Esophagus mucosa (tissue), 1 donor: ENCODE measurements around the gene SPEF2. TPM values are rescaled to one million over a fixed set of nuclear protein-coding genes. Genes with fewer than 3 reads are reported as not detected.
"Not testable (repeated sequence)": the region's sequence is repeated elsewhere in the genome, so short reads cannot be mapped to it uniquely, and the experiment has no call there.

Experiments
- ATAC-seq: fragments of 200-7000 bp; cut with Tn5 transposase; one replicate; pipeline ENCODE4 v1.9.1; 2020
- total RNA-seq: library from RNA; stranded (reverse); gene quantifications from one replicate; pipeline ENCODE4 v1.2.4, GENCODE V29; 2023
- donor health status: DM: yes; HTN: yes; CAD: no.

SPEF2 gene
- total RNA-seq, 1 donor from 2014 or later: 1.6 TPM

GRCh38 chr5:35826056-35826455, 208.4 kb downstream of the SPEF2 start:
- ATAC-seq: no peak

GRCh38 chr5:35826554-35826953, 208.9 kb downstream of the SPEF2 start:
- no peak for ATAC-seq

DNA sequence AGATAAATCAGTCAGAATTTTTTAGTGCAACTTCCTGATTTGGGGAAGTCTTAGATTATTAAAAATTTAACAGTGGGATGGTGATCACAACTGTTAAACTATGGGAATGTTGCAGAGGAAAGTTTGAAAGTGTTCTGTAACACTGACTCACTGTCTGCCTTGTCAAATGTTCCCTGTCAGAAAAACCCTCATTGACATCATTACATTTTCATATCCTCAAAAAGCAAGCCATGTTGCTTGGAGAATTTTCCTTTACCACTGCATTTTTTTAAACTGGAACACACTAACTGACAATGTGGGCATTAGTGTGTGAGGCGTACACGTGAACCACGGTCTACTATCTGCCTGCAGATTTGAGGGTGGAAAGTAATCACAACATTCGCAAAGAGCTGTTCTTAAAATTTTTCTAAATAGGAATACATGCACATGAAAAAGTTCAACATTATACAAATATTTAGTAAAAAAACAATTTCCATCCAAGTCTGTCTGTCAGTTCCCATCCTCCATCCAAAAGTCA, 210.5 kb downstream of the SPEF2 start:
- no peak for ATAC-seq

GRCh38 chr5:35830587-35830986, 212.9 kb downstream of the SPEF2 start:
- no peak for ATAC-seq

DNA sequence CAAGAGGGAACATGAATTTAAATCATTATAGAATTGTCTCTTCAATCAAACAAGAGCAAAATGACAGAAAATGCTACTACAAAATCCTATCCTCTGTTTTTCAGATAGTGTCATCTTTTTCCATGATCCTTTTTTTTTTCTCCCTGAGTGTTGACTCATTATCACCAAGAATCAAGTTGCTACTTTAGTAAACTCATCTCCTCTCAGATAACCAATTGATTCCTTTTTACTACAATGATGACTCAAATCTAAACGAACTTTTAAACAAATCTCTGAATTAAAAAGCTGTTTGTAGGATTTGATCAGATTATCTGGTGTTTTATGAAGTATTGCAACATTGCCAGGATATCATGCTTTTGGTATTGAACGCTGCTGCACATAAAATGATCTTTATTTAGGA, 215.1 kb downstream of the SPEF2 start:
- no peak for ATAC-seq

GRCh38 chr5:35833224-35833623, 215.6 kb downstream of the SPEF2 start:
- no peak for ATAC-seq

- ATAC-seq: no peak
These were observed 218.4 kb downstream of the SPEF2 start for GRCh38 chr5:35835796-35836742.

- ATAC-seq: no peak
These were observed 220.8 kb downstream of the SPEF2 start for GRCh38 chr5:35838370-35839042.

- ATAC-seq: no peak
These were observed 225.2 kb downstream of the SPEF2 start for GRCh38 chr5:35842856-35843255.

DNA sequence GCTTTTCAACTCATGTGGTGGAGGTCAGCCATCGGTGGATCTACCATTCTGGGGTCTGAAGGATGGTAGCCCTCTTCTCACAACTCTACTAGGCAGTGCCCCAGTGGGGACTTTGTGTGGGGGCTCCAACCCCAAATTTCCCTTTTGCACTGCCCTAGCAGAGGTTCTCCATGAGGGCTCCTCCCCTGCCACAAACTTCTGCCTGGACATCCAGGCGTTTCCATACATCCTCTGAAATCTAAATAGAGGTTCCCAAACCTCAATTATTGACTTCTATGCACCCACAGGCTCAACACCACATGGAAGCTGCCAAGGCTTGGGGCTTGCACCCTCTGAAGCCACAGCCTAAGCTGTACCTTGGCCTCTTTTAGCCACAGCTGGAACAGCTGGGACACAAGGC, 227.8 kb downstream of the SPEF2 start:
- ATAC-seq: not testable (repeated sequence)

DNA sequence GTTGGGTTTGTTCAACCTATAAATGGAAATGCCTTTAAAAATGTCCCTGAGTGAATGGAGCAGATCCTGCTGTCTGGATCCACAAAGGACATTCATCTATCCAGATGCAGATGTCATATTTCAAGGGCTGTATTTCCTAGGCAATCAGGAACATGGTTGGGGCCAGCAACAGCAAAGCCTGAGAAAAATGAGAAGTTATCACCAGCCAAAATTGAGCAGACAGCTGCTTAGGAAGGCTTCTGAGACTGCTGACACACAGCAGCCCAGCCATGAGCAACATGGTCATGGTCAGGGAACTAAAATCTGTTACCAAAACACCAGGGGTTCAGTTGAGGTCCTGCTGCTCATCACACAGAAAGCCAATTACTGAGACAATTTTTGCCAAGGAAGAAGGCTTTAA, 229.8 kb downstream of the SPEF2 start:
- no peak for ATAC-seq

DNA sequence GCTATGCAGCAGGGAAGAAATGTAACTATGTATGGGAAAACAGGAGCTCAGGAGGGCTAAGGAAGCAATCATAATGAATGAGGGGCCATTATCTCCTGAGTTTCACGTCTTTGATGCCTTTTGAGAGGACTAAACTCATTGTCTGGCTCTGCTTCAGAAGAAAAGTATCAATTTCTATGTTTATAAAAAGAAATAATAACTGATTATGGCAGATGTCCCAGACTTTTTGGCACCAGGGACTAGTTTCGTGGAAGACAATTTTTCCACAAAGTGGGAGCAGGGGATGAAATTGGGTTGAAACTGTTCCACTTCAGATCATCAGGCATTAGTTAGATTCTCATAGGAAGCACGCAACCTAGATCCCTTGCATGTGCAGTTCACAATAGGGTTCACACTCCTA, 230.3 kb downstream of the SPEF2 start:
- ATAC-seq: no peak

- ATAC-seq: no peak
These were observed 232.2 kb downstream of the SPEF2 start for GRCh38 chr5:35849860-35850259.

- ATAC-seq: no peak
These were observed 233.5 kb downstream of the SPEF2 start for GRCh38 chr5:35850967-35851680.

GRCh38 chr5:35852084-35852734, 234.5 kb downstream of the SPEF2 start:
- no peak for ATAC-seq

GRCh38 chr5:35852773-35853172, 235.1 kb downstream of the SPEF2 start:
- no peak for ATAC-seq

DNA sequence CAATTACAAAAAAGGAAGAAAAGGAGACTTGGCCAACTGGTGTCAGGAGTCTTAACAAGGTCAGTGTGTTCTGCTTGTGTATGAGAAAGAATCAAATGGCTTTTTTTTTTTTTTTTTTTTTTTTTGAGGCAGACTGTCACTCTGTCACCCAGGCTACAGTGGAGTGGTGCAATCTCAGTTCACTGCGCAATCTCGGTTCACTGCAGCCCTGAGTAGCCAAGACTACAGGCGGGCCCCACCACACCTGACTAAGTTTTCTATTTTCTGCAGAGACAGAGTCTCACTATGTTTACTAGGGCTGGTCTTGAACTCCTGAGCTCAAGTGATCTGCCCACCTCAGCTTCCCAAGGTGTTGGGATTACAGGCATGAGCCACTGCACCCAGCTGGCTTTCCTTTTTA, 236.0 kb downstream of the SPEF2 start:
- no peak for ATAC-seq

DNA sequence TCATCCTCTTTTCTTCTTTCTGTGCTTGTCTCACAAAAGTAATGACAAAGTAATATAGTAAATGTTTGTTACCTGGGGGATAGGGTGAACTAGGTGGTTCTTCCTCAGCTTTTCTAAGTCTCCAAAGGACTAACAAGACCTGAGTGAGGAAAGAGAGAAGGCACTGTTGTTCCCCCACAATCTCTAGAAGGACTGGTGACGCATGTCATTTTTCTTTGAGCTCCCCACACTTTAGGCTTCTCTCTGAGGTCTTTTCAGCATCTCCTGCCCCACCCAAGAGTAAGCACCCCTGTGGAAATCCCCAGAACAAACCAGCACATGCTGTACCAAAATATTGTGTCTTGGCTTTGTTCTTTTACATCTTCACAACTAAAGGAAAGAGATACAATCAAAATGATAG, 236.6 kb downstream of the SPEF2 start:
- peak; percentile 36 for ATAC-seq

DNA sequence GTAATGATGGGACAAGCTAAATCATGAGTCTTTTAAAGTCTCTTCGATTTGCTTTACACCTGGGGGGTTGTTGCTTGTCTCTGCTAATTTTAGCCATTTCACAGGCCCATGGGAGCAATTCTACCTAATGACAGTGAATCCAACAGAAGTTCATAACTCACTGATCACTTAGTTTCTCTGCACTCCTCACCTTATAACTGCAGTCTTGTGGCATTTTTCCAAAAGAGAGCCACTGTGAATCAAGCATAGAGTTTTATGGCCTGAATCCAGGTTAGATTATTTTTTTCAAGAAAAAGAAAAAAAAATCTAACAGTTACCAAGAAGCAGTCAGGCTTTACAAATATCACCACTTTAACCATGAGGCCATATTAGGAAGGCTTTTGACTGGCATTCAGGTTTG, 237.5 kb downstream of the SPEF2 start:
- no peak for ATAC-seq

DNA sequence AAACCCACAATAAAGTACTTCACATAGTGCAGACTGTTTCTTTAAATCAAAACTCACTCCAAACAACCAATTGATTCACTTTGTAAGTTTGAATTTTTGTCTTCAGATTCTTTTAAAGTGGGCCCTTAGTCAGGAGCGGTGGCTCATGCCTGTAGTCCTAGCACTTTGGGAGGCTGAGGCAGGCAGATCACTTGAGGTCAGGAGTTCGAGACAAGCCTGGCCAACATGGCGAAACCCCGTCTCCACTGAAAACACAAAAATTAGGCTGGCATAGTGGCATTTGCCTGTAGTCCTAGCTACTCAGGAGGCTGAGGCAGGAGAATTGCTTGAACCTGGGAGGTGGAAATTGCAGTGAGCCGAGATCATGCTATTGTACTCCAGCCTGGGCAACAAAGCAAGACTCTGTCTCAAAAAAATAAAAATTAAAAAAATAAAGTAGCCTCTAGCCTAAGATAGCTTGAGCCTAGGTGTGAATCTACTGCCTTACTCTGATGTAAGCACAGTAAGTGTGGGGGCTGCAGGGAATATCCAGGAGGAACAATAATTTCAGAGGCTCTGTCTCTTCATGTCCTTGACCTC, 238.6 kb downstream of the SPEF2 start:
- ATAC-seq: not testable (repeated sequence)

- peak; percentile 28 for ATAC-seq
These were observed 239.2 kb downstream of the SPEF2 start, which contains the start of gene IL7R for GRCh38 chr5:35856765-35857351. Gene IL7R, plus strand, starts transcription at chr5:35856891. Its CDS starts 87 bp downstream, at chr5:35856978.
